ENCODE data around the gene S100A1.
"Not testable (repeated sequence)": the region's sequence is repeated elsewhere in the genome, so short reads cannot be mapped to it uniquely, and the experiment has no call there.

Gene S100A1

DNA sequence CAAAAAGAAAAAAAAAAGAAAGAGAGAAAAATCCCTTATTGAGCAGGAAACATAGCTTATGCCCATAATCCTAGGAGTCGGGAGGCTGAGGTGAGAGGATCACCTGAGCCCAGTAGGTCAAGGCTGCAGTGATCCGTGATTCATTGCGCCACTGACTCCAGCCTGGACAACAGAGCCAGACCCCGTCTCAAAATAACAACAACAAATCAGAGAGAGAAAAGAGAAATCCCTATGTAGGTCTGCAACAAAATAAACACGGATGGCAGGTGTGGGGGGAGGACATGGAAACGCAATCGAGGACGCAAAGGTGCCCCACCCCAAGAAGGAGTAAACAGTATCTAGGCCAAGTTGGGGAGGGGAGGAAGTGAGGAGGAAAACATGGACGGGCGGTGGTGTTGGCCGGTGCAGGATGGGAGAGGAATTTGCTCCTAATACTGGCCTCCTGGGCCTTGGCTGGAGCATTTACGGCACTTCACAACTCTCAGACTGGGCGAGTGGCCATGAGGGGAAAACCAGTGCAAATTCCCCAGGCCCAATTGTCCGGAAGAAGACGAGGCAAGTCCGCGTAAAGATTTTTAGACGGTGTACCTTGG is 5.0 kb downstream of the S100A1 start:
- DNase-seq: no peak

DNA sequence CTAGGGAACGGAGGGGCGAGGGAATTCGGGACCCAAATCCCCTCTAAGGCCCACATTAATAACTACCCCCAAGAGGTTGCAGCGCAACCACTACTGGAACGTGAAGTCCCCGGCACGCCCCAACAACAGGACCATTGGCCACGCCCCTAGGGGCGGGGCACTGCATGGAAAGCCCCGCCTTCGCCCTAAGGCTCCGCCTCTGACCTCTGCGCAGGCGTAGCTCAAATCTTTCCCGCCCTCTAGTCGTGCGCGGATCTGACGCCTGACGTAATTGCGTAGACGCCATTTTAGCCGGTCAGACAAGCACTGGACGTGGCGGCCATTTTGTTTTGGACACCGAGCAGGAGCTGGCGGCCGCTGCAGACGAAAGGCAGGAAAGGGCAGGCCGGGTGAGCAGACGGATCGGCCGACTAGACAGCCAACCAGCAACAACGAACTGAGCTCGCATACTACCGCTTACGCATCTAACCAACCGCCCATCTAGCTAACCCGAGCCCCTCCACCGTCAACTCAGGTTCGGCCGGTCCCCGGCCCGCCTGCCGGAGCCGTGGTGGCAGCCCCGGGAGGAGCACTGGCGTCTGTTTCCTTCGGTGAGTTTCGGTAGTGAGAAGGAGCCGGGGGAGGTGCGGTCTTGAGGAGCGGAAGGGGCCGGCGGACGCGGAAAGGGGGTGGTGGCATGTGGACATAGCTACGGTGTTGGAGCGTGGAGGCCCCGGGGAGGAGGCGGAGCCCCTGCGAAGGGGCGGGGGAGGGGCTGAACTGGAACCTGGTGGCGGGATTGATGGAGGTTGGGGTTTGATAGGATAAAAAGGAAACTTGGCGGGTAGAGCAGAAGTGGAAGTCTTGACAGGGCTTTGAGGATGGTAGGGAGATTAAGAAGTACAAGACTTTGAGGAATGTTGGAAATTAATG is 5.8 kb downstream of the S100A1 start, which contains the start of gene CHTOP:
Gene CHTOP (plus strand): TSS at position 313 of the 912 bp plus-strand sequence. CDS start 2,523 bp downstream, outside the sequence.
- DNase-seq: peak; percentile 97

DNA sequence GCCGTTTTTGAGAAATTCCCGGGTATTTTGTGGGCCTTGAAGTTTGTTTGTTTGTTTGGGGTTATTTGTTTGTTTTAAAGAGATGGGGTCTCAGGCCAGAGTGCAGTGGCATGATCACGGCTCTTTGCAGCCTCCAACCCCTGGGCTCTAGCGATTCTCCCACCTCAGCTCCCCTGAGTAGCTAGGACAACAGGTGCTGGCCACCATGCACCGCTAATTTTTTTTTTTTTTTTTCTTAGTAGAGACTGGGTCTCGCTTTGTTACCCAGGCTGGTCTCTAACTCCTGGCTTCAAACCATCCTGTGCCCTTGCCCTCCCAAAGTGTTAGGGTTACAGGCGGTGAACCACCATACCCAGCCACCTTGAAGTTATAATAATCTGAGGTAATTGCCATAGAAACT is 7.6 kb downstream of the S100A1 start:
- no peak for DNase-seq

DNA sequence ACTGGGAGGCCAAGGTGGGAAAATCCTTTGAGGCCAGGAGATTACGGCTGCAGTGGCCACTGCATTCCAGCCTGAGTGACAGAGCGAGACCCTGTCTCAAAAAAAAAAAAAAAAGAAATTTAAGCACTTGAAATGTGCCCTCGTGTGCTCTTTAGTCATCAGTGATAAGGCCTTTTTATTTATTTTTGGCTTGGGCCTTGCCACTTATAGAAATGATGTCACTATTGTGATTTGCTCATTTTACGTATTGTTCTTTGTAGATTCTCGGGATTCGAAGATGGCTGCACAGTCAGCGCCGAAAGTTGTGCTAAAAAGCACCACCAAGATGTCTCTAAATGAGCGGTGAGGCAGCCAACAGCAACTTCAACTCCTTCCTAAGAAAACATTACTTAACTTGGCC is 8.1 kb downstream of the S100A1 start:
- no peak for DNase-seq

DNA sequence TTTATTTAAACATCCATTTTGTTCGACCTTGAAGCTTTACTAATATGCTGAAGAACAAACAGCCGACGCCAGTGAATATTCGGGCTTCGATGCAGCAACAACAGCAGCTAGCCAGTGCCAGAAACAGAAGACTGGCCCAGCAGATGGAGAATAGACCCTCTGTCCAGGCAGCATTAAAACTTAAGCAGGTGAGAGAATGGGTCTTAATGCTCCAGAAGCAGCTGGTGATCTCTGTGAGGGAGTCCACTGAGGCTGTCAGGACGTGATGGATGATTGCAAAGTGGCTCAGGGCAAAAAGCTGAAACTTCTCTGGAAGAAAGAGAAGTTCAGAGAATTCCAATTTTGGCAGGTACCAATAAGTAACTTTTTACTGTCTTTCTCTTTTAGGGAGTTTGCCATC is 10.0 kb downstream of the S100A1 start:
- no peak for DNase-seq

DNA sequence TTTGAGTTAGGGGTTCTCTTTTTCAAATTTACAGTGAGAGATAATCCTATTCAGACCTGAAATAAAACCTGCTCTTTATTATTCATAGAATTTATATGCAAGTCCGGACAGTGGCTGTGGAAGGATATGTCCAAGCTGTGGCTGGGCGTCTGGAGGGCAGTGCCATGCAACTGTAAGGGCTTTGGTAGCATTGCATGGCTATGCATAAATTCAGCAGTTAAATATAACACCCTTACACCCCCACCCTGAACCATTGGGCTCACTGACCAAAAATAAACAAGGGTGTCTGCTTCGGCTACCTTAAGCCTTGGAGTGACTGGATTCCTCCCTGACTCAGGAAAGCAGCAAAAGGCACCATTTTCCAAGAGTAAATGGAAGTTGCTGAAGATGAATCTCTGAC is 11.0 kb downstream of the S100A1 start:
- DNase-seq: no peak

DNA sequence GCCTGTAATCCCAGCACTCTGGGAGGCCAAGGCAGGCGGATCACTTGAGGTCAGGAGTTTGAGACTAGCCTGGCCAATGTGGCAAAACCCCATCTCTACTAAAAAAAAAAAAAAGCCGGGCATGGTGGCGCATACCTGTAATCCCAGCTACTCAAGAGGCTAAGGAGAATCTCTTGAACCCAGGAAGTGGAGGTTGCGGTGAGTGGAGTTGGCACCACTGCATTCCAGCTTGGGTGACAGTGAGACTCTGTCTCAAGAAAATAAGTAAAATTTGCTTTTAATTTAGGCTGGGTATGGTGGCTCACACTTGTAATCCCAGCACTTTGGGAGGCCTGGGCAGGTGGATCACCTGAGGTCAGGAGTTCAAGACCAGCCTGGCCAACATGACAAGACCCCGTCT is 12.0 kb downstream of the S100A1 start:
- not testable (repeated sequence) for DNase-seq

DNA sequence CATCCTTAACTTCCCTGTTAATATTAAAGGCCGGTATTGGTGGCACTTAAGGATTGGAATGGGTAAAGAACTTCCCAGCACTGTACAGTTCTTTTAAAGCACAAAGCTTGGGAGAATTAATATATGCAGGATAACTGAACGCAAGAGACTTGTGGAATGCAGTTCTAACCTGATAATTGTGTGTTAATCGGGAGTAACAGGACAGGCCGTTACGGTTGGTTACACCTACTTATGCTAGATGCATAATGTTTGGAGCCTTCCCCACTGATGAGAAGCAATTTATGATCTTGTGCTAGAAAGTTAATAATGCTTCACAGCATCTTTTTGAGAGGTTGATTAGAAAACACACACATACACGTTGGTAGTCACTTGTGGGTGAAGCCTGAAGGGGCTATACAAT is 12.6 kb downstream of the S100A1 start:
- DNase-seq: no peak

DNA sequence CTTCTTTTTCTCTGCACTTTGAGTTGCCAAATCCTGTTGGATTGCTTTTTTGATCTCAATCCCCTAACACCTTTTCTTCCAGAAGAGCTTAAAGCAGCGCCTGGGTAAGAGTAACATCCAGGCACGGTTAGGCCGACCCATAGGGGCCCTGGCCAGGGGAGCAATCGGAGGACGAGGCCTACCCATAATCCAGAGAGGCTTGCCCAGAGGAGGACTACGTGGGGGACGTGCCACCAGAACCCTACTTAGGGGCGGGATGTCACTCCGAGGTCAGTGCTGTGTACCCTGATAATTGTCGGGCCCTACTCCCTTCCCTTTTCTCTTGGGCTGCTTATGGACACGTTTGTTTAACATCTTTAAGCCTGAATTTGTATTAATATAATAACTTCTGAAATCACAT is 13.9 kb downstream of the S100A1 start:
- no peak for DNase-seq

DNA sequence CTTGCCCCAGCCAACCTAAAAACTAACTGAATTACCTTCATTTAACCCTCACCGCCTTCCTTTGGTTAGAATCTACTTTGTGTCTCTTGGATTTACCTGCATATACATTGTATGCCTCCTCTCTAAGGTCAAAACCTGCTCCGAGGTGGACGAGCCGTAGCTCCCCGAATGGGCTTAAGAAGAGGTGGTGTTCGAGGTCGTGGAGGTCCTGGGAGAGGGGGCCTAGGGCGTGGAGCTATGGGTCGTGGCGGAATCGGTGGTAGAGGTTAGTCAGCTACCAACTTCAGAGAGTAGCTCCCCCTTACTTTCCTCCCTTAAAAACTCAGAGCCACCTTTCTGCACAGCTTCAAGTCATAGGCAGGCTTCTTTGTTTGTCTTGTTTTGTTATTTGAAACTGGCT is 14.9 kb downstream of the S100A1 start:
- DNase-seq: no peak

DNA sequence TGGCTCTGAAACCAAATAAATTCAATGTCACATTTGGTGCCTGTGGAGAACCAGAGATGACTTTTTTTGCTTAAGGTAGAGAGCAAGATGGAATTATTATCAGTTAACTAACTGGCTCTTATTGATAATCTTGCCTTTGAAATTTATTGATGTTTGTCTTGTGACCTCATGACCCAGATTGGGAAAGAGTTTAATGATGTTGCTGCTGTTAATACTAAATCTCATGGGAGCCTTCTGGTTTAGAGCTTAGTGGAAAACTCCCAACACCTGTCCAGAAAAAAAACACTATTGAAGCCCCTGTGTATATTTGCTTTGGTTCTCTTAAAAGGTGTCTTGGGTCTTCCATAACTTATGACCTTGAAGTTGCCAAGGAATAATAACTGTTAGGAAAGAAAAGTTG is 15.6 kb downstream of the S100A1 start:
- no peak for DNase-seq

DNA sequence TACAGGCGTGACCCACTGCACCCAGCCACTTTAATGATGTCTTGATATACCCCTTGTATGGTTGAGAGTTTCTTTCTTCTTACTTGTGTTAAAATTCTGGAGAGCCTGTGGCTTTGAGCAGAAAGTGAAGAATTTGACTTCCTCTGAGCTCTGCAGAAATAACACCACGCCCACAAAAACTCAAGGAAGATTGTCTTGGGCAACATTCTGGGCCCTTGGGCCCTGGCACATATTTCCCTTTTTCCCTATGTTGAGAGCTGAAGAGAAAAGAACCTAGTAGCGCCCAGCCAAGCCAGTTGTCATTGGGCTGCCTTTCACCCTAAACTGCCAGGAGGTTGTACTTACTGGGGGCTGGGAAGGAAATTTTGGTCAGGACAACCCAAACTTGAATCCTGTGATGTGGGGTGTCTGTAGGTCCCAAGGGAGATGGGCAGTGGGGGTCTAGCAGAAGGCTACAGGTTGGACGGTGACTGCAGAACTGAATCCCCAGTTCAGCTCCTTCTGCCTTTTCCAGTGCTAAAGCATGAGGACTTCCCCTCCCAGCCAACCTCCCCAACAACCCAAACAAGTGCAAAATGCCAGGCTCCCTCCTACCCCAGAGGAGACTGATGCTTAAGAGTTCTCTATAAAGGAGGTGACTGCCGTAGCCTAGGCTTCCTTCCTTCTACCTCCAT is 18.6 kb downstream of the S100A1 start:
- DNase-seq: no peak

DNA sequence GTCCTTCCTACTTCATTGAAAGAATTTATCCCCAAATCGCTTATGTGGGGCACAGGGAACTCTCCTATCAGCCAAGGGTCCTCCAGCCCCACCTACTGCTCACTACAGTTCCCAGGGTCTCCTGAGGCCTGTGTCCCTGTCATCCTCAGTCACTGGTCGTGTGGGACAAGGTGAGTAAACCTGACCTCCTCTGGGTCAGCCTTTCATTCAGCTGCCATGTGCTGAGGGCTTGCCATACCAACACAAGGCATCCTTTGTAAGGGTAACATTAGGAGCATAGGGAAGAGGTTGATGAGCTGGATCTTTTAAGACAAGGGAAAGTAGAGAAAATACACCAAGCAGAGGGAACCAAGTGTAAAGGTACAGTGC is 19.1 kb downstream of the S100A1 start:
- no peak for DNase-seq

DNA sequence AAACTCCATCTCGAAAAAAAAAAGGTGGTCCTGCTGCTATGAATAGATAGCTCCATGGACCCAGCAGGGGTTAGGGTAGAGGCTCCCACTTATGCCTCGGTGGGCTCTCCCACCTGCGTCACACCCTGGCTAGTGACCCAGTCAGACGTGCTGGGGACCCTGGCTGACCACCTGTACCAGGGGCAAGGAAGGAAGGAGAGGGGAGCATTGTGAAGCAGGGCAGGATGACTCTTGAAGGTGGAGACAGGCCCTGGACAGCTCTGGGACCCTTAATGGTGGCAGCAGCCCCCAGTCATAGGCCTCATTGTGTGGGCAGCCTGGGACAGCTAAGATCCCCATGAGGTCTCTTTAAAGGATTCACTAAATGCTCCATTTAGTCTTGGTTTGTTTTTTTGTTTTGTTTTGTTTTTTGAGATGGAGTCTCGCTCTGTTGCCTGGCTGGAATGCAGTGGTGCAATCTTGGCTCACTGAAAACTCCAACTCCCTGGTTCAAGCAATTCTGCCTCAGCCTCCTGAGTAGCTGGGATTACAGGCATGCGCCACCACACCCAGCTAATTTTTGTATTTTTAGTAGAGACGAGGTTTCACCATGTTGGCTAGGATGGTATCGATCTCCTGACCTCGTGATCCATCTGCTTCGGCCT is 19.9 kb downstream of the S100A1 start:
- DNase-seq: no peak

DNA sequence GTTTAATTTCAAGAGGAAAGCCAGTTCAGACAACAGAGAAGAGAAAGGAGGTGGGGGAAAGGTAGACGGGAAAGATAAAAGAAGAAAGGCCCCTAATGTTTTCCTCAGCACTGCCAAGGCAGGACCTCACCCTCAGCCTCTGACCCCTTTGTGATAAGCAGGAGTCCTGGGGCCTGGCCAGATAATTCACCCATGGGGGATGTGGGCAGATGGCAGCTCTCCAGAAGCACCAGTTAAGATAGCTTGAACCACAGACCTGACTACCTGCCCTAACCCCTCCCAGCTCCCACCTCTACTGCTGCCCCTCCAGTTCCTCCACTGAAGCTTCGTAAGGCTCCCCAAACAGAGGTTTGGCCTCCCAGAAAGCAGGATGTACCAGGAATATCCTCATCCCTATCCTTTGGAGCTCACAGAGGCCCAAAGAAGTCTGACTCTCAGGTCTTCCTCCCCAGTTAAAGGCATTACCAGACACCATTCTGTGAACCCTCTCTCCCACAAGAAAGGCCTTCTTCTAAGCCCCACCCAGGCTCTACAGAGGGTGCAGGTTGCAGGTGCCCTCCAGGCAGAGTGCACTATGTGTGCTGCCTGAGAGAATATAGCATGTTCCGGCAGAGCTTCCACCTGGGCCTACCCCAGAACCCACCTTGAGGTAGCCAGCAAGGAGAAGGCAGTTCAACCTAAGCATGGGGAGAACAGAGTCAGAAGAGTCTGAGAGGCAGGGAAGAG is 21.1 kb downstream of the S100A1 start:
- no peak for DNase-seq

DNA sequence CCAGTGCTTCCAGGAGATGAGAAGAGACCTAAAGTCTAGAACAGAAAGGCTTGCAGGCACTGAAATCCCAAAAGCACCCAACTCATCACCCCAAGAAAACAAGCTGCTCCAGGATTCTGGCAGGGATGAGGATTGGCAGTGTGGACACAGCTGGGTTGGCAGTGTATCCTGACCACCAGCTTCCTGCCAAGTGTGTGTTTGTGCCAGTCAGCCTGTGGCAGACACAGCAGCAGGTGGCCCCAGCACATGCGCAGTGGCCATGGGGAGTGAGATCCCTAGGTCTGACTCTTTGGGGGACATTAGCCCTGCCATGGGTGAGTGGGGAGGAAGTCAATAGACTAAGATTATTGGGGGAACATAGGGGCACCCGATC is 21.6 kb downstream of the S100A1 start:
- no peak for DNase-seq

DNA sequence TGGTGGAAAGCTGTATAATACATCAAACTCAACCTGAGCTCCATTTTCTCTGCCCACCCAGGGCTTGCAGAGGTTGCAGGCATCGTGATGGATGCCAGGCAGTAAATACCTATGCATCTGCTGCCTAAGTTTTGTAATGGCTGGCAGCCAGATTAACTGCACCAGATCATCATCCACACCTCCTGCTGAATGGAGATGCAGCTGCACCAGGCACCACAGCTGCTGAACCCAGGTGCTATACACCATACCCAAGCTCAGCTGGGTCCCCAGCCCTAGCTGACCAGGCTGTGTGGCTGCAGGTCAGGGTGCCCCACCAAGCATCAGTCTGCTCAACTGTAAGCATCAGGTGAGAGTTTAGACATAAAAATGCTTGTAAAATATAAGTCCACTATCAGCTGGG is 23.5 kb downstream of the S100A1 start:
- DNase-seq: no peak

DNA sequence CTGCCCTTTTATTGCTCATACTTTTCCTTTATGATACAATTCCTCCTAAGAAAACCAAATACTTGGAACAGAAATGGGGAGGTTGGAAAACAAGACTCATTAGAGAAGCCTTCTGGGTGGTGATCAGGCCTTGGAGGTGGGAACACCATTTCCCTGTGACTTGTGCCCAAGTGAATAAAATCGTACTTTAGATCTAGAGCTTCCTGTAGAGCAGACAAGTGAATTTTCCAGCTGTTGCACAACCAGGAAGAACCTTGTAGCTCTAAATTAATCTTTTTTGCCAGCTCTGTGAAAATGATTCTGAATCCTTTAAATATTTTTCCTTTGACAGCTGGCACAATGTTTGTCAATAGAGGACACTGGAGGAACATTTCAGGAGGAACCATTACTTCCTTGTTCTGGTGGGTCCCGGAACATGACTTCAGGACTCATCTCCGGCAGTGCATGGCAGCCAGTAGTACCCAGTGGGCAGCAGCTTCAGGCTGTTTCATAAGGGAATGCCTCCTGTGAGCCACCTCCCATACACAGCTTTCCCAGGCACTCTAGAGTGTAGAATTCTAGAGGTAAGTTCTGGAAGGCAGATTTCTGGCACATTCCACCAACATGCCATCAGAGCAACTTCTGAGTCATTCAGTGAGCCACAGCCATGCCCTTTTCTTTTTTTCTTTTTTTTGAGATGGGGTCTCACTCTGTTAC is 24.7 kb downstream of the S100A1 start:
- DNase-seq: no peak

DNA sequence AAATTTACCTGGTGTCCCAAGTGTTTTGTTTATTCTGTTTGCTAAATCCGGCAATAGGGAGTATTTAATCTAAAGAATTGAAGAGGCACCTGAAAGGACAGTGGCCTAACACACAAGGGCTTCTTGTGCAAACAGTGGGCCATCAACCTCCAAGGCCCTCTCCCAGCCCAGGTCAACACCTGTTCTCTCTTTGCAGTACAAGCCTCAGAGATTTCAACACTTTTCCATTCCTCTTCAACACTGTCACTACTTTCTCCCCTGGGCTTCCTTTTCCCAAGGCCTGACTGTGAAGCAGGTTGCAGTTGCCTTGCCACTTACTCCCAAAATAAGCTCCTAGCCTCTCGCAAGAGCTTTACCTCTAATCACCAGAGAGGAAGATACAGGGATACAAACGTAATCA is 27.1 kb downstream of the S100A1 start:
- no peak for DNase-seq

DNA sequence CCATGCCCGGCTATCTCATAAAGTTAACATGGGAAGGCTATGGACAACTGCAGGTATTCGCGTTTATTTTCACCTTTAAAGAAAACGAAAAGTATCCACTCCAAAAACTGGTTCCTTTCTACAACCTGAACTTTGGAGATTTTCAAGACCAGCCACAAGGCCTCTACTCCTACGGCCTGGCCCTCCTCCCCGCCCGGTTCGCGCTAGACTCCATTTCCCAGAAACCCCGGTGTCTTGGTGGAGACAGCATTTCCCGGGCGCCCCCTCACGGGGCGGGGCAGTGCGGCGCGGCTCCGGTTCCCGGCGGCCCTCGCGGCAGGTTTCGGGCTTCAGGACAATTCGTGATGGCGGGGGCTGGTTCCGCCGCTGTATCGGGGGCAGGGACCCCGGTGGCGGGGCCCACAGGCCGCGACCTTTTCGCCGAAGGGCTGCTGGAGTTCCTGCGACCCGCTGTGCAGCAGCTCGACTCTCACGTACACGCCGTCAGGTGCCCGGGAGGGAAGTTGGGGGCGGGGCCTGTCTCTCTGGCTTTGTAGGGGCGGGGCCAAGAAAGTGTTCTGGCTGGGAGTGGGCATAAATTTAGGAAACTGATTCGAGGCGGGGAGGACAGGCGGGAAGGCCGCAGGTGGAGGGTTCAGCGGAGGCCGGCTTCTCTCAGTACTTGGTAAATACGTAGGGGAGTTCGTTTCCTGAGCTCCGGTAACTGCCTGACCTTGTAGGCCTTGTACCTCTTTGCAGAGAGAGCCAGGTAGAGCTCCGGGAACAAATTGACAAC is 30.4 kb downstream of the S100A1 start, which contains the start of gene SNAPIN:
Gene SNAPIN (plus strand): TSS at position 304 of the 775 bp plus-strand sequence. CDS start 41 bp downstream, at position 345.
- DNase-seq: peak; percentile 92

DNA sequence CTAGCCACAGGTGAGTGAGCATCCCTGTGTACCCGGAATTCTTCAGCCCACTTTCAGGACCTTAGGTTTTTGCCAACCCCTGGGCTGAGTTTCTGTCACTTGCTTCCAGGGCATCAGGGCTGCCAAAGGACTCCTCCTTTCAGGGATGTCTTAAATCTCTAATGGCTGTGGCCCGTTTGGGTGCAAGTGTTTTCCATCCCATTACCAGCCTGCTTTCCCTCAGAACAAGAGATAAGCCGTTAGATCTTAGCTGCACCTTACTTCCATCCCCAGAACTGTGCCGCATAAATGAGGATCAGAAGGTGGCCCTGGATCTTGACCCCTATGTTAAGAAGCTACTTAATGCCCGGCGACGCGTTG is 30.9 kb downstream of the S100A1 start:
- no peak for DNase-seq
